Fibroblast of villous mesenchyme (primary cell): Measurements from ENCODE around the gene CHKB. TPM values are rescaled to one million over a fixed set of nuclear protein-coding genes. Genes with fewer than 3 reads are reported as not detected.
"Not testable (repeated sequence)": the region's sequence is repeated elsewhere in the genome, so short reads cannot be mapped to it uniquely, and the experiment has no call there.

ENCODE experiments used
- DNase-seq: peaks from one replicate; pipeline ENCODE4 v3.0.0-alpha.2; 2010; ENCODE audit warnings: low read depth
- H3K4me3 ChIP-seq: 2 replicates; pipeline ENCODE4 v1.5.1; 2011; ENCODE audit warnings: low read depth, mild to moderate bottlenecking, low read length
- CTCF ChIP-seq: IDR thresholded peaks from 2 replicates; pipeline ENCODE4 v1.5.1; 2012; ENCODE audit warnings: low read depth, mild to moderate bottlenecking, low read length; ENCODE audit not compliant: insufficient read depth
- total RNA-seq: library from RNA; depleted of rRNA; stranded (reverse); fragments of >200 nt; gene quantifications from 2 replicates; pipeline ENCODE4 v1.2.3, GENCODE V29; 2012

CHKB gene
- total RNA-seq, 1 donor = 18.1 TPM

DNA sequence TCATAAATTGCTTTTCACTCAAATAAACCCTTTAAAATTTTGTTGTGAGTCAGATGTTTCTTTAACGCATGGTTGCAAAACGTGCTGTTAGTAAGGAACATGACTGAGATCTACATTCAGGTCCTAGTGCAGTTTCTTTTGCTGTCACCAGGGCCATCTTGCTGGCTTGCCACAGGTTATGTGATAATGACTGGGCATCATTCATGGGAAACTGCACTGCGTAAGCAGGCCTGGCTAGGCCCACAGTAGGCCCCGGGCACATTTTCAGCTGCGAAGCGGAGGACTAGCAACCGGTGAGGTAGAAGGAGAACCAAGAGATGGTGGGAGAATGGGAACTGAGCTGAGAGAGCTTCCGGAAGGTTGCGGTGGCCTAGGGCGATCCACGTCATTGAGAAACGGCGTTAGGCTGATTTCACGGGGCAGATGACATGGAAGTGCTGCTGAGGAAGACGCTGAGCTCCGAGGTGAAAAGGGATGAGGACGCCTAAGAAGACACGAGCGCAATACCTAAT, 40.2 kb downstream of the CHKB start:
- TF ChIP-seq CTCF = no peak
- DNase-seq = peak; percentile 39
- no peak overlapping the region for H3K4me3 ChIP-seq

GRCh38 chr22:50541667-50542026, 41.0 kb downstream of the CHKB start:
- DNase-seq = peak; percentile 95
- H3K4me3 ChIP-seq = not testable (repeated sequence)

DNA sequence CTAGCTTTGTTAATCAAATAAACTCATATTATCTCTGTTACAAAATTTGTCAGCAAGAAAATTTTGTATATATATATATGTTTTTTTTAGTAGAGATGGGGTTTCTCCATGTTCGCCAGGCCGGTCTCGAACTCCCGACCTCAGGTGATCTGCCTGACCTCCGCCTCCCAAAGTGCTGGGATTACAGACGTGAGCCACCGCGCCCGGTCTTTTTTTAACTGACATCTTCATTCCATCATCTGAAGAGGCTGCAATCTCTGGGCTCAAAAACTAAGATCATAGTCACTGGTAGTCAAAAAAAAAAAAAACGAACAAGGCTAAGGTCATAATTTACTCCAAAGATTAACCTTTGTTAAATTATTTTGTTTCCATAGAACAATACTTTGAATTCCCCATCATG, 42.3 kb downstream of the CHKB start:
- DNase-seq = no peak
- TF ChIP-seq CTCF = no peak
- no peak overlapping the region for H3K4me3 ChIP-seq

GRCh38 chr22:50537765-50538164, 44.9 kb downstream of the CHKB start:
- no peak for DNase-seq
- TF ChIP-seq CTCF = no peak
- no peak overlapping the region for H3K4me3 ChIP-seq

DNA sequence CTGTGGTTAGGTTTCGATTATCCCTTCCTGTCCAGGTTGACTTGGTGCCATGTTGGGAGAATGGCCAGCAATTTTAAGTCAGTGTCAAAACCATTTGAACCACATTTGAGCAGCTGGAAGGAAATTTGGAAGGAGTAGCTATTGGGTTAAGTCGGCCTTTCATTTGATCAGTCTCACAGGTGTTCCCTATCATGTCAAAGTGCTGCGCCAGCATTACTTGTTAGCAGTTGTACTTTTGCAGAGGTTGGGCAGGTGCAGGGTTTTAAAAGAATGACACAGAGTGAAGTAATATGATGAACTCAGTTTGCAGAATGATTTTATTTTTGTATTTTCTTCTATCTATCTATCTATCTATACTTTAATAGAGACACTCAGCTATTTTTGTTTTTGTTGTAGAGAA, 46.4 kb downstream of the CHKB start:
- H3K4me3 ChIP-seq = no peak overlapping the region
- DNase-seq = no peak
- TF ChIP-seq CTCF = no peak

- DNase-seq = no peak
- H3K4me3 ChIP-seq = no peak overlapping the region
- TF ChIP-seq CTCF = no peak
Observed at GRCh38 chr22:50535113-50535512, 47.5 kb downstream of the CHKB start.

DNA sequence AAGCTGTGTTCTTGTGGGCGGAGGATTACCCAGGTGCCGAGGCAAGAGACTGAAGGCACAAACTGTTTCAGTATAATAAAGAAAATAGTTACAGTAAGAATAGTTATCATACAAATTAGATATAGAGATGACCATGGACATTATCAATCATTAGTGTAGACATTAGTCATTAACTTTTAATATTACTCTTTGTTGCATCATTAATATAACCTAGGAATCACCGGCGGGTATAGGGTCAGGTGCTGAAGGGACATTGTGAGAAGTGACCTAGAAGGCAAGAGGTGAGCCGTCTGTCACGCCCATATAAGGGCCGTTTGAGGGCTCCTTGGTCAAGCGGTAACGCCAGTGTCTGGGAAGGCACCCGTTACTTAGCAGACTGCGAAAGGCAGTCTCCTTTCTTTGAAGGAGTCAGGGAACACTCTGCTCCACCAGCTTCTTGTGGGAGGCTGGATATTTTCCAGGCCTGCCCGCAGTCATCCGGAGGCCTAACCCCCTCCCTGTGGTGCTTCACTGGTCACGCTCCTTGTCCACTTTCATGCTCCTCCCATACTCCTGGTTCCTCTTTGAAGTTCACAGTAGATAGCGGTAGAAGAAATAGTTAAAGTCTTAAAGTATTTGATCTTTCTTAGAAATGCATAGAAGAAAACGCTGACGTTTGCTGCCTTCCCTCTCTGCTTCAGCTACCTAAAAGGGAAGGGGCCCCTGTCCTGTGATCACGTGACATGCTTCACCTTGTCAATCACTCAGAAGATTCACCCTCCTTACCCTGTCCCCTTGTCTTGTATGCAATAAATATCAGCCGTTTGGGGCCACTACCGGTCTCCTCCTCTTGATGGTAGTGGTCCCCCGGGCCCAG, 48.6 kb downstream of the CHKB start:
- not testable (repeated sequence) for H3K4me3 ChIP-seq
- peak; percentile 92 for DNase-seq
